ENCODE data around the gene ANLN.
"Not testable (repeated sequence)": the region's sequence is repeated elsewhere in the genome, so short reads cannot be mapped to it uniquely, and the experiment has no call there.

The ANLN gene

GRCh38 chr7:36420307-36420706 is 30.6 kb downstream of the ANLN start:
- no peak for DNase-seq

GRCh38 chr7:36422072-36422471 is 32.4 kb downstream of the ANLN start:
- no peak for DNase-seq

GRCh38 chr7:36423633-36424032 is 34.0 kb downstream of the ANLN start:
- DNase-seq: no peak

GRCh38 chr7:36430186-36430585 is 40.5 kb downstream of the ANLN start:
- DNase-seq: no peak

- DNase-seq: no peak
Measured at GRCh38 chr7:36430881-36431280, 41.2 kb downstream of the ANLN start.

- DNase-seq: no peak
Measured at GRCh38 chr7:36438211-36438610, 48.5 kb downstream of the ANLN start.

GRCh38 chr7:36439624-36440023 is 50.0 kb downstream of the ANLN start:
- no peak for DNase-seq

- no peak for DNase-seq
Measured at GRCh38 chr7:36440880-36441279, 51.2 kb downstream of the ANLN start.

- no peak for DNase-seq
Measured at GRCh38 chr7:36441344-36442022, 51.8 kb downstream of the ANLN start.

GRCh38 chr7:36448781-36449379 is 59.2 kb downstream of the ANLN start:
- no peak for DNase-seq

- DNase-seq: no peak
Measured at GRCh38 chr7:36449685-36450084, 60.0 kb downstream of the ANLN start.

- DNase-seq: no peak
Measured at GRCh38 chr7:36453769-36454168, 64.1 kb downstream of the ANLN start.

- DNase-seq: no peak
Measured at GRCh38 chr7:36455646-36456045, 66.0 kb downstream of the ANLN start.

- DNase-seq: no peak
Measured at GRCh38 chr7:36456138-36456537, 66.5 kb downstream of the ANLN start.

GRCh38 chr7:36456548-36456947 is 66.9 kb downstream of the ANLN start:
- no peak for DNase-seq

- DNase-seq: no peak
Measured at GRCh38 chr7:36459236-36459960, 69.7 kb downstream of the ANLN start.

- DNase-seq: no peak
Measured at GRCh38 chr7:36460811-36461429, 71.3 kb downstream of the ANLN start.

- no peak for DNase-seq
Measured at GRCh38 chr7:36462551-36463137, 73.0 kb downstream of the ANLN start.

- no peak for DNase-seq
Measured at GRCh38 chr7:36464271-36464670, 74.6 kb downstream of the ANLN start.

- not testable (repeated sequence) for DNase-seq
Measured at GRCh38 chr7:36466001-36466400, 76.3 kb downstream of the ANLN start.

- DNase-seq: no peak
Measured at GRCh38 chr7:36468370-36469101, 78.9 kb downstream of the ANLN start.

- no peak for DNase-seq
Measured at GRCh38 chr7:36469236-36469635, 79.6 kb downstream of the ANLN start.

Data from T-helper 9 cell (primary cell).